Thyroid gland (tissue), 4 donors: ENCODE results near the gene GYS1. TPM values are rescaled to one million over a fixed set of nuclear protein-coding genes. Genes with fewer than 3 reads are reported as not detected.

Experiments used
- DNase-seq, 2 donors: peaks; one replicate each; pipeline ENCODE4 v3.0.0-alpha.2; 2019
- H3K27ac ChIP-seq, 3 donors: fragments of 200-600 bp; sonication (generic); 1 replicate in 2 of 3; 2 replicates in 1 of 3; pipeline ENCODE4 v1.5.1; 2016 to 2019; ENCODE audit warnings: mild to moderate bottlenecking in 1 of 3, moderate library complexity in 1 of 3
- H3K27me3 ChIP-seq: fragments of 200-600 bp; sonication (generic); one replicate; pipeline ENCODE4 v1.5.1; 2019
- H3K36me3 ChIP-seq, 2 donors: fragments of 200-600 bp; sonication (generic); one replicate each; pipeline ENCODE4 v1.5.1; 2016 to 2019
- H3K4me1 ChIP-seq, 2 donors: fragments of 200-600 bp; sonication (generic); one replicate each; pipeline ENCODE4 v1.5.1; 2017 to 2019
- H3K4me3 ChIP-seq, 3 donors: fragments of 200-600 bp; sonication (generic); replicated peaks in 1 of 3; 1 replicate in 2 of 3; 2 replicates in 1 of 3; pipeline ENCODE4 v1.5.1; 2016; ENCODE audit warnings: mild to moderate bottlenecking in 1 of 3
- H3K9me3 ChIP-seq: fragments of 200-600 bp; sonication (generic); one replicate; pipeline ENCODE4 v1.5.1; 2017
- POLR2A ChIP-seq, 2 donors: fragments of 450-650 bp; IDR thresholded peaks; one replicate each; pipeline ENCODE4 v1.6.1; 2017; ENCODE audit warnings: antibody characterized with exemption in 2 of 2, mild to moderate bottlenecking in 2 of 2, moderate library complexity in 1 of 2
- WGBS, 2 donors: methylation state at CpG; one replicate each; pipeline ENCODE4 v1.1.5; 2017; 5-methylcytosine and 5-hydroxymethylcytosine counted together
- intact Hi-C: fragments of 100-400 bp; cut with DNase I; formaldehyde crosslinking; loops from one replicate; pipeline ENCODE4 v1.15.1; 2023
- total RNA-seq, 4 donors: library from RNA; depleted of rRNA; stranded (reverse); fragments of >200 nt; gene quantifications; one replicate each; pipeline ENCODE4 v1.2.3, GENCODE V29; 2016
- TF ChIP-seq, protein P1 (sequence below), 6 experiments: fragments of 200-600 bp in 3 of 6; fragments of 450-650 bp in 3 of 6; sonication (generic) in 3 of 6; IDR thresholded peaks; one replicate each; pipeline ENCODE4 v1.5.1; 2016 to 2019; ENCODE audit warnings: antibody characterized with exemption in 6 of 6, mild to moderate bottlenecking in 2 of 6, inconsistent platforms in 1 of 6, moderate library complexity in 1 of 6

The GYS1 gene
- total RNA-seq, 4 donors from 2014 or later, result 17.9 to 33.2 (median 23.9) TPM

GRCh38 chr19:48955308-48955958, 37.7 kb downstream of the GYS1 start:
- 59 to 61% methylated on average over 12 to 16 of the region's 16 CpGs for WGBS, 2 donors
- Histone ChIP-seq H3K27me3 (no peaks in the 10 kb centered on the region), H3K4me1 (peaks cover 8 to 14% of the 10 kb centered on the region in 2 donors)

GRCh38 chr19:48954595-48955307, 38.4 kb downstream of the GYS1 start, which contains the start of gene BAX:
BAX (plus strand) TSS chr19:48954875; CDS start chr19:48954929, 54 bp downstream.
- TF ChIP-seq, protein P1, sequence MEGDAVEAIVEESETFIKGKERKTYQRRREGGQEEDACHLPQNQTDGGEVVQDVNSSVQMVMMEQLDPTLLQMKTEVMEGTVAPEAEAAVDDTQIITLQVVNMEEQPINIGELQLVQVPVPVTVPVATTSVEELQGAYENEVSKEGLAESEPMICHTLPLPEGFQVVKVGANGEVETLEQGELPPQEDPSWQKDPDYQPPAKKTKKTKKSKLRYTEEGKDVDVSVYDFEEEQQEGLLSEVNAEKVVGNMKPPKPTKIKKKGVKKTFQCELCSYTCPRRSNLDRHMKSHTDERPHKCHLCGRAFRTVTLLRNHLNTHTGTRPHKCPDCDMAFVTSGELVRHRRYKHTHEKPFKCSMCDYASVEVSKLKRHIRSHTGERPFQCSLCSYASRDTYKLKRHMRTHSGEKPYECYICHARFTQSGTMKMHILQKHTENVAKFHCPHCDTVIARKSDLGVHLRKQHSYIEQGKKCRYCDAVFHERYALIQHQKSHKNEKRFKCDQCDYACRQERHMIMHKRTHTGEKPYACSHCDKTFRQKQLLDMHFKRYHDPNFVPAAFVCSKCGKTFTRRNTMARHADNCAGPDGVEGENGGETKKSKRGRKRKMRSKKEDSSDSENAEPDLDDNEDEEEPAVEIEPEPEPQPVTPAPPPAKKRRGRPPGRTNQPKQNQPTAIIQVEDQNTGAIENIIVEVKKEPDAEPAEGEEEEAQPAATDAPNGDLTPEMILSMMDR (IDR thresholded peaks at IDR 0.05), result peak in 3 of 6 experiments; percentile 2 to 27 (median 14)
- peak in 1 of 2 donors; percentile 79 for TF ChIP-seq POLR2A (IDR thresholded peaks at IDR 0.05)
- Histone ChIP-seq H3K9me3 (no peaks in the 10 kb centered on the region), H3K36me3 (no peaks in the 10 kb centered on the region), H3K4me3 (peak within 1 kb of the TSS; percentile 7 to 82 (median 8)), H3K27ac (peak within 1 kb of the TSS; percentile 57 to 86 (median 63)), H3K4me1 (peaks cover 8 to 14% of the 10 kb centered on the region in 2 donors), H3K27me3 (no peaks in the 10 kb centered on the region)
- DNase-seq, result peak; percentile 97 to 98
- intact Hi-C loops, result loop anchor here (10.0 kb wide), 1 partner anchor 50 kb away; the partner anchor contains the start of gene NUCB1
- 0 to 1% methylated on average over 8 to 22 of the region's 71 CpGs for WGBS, 2 donors

More at GRCh38 chr19:48955308-48955958, 37.7 kb downstream of the GYS1 start:
- no peak for DNase-seq
- intact Hi-C loops, result loop anchor here (10.0 kb wide), 1 partner anchor 51 kb away; the partner anchor contains the start of gene NUCB1
- TF ChIP-seq, protein P1 (IDR thresholded peaks at IDR 0.05), result no peak
- TF ChIP-seq POLR2A (IDR thresholded peaks at IDR 0.05), result no peak
- Histone ChIP-seq H3K9me3 (no peaks in the 10 kb centered on the region), H3K36me3 (no peaks in the 10 kb centered on the region), H3K4me3 (peak overlapping the region; percentile 7 to 82 (median 8)), H3K27ac (peak overlapping the region in 2 of 3 donors; percentile 63 to 86)

DNA sequence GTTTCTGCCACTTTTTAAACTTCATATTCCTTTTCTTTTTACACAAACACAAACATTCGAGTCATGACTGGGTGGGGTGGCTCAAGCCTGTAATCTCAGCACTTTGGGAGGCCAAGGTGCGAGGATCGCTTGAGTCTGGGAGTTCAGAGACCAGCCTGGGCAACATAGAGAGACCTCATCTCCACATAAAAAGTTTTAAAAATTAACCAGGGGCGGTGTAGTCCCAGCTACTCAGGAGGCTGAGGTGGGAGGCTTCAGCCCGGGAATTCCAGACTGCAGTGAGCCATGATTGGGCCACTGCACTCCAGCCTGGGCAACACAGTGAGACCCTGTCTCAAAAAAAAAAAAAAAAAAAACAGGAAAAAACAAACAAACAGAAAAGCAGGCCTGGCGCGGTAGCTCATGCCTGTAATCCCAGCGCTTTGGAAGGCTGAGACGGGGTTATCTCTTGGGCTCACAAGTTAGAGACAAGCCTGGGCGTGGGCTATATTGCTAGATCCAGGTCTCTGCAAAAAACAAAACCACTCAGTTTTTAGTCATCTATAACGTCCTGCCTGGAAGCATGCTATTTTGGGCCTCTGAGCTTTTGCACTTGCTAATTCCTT, 39.0 kb downstream of the GYS1 start:
- TF ChIP-seq, protein P1 (IDR thresholded peaks at IDR 0.05), result no peak
- TF ChIP-seq POLR2A (IDR thresholded peaks at IDR 0.05), result no peak
- H3K27me3 ChIP-seq, result no peaks in the 10 kb centered on the region
- H3K9me3 ChIP-seq, result no peaks in the 10 kb centered on the region
- H3K27ac ChIP-seq, result peak overlapping the region; percentile 57 to 86 (median 63)
- H3K4me3 ChIP-seq, result peak overlapping the region in 2 of 3 donors; percentile 7 to 82
- intact Hi-C loops, result loop anchor here (10.0 kb wide), 1 partner anchor 49 kb away; the partner anchor contains the start of gene NUCB1
- H3K36me3 ChIP-seq, result no peaks in the 10 kb centered on the region
- WGBS, 2 donors, result 58% methylated on average over 11 of the region's 11 CpGs
- peaks cover 8 to 14% of the 10 kb centered on the region in 2 donors for H3K4me1 ChIP-seq
- no peak for DNase-seq

DNA sequence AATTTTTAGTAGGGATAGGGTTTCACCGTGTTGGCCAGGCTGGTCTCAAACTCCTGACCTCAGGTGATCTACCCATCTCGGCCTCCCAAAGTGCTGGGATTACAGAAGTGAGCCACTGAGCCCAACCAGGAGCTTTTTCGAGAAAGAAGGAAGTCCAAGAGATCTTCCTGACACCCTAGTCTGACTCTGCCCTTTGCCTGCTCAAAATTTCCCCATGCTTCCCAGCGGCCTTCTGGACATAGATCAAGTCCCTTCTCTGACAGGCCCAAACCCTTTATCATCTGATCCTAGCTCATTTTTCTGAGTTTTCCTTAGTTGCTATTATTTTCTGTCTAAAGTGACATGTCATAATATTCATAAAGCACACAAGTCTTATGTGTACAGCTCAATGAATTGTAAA, 40.0 kb downstream of the GYS1 start:
- Histone ChIP-seq H3K36me3 (no peaks in the 10 kb centered on the region), H3K9me3 (no peaks in the 10 kb centered on the region), H3K4me1 (peaks cover 8 to 14% of the 10 kb centered on the region in 2 donors), H3K27me3 (no peaks in the 10 kb centered on the region), H3K4me3 (no peak overlapping the region), H3K27ac (no peak overlapping the region)
- 86 to 89% methylated on average over 4 of the region's 4 CpGs for WGBS, 2 donors
- intact Hi-C loops, result loop anchor here (10.0 kb wide), 1 partner anchor 48 kb away; the partner anchor contains the start of gene NUCB1
- TF ChIP-seq, protein P1 (IDR thresholded peaks at IDR 0.05), result no peak
- no peak for TF ChIP-seq POLR2A (IDR thresholded peaks at IDR 0.05)
- DNase-seq, result no peak
